Measurements from ENCODE around the gene METTL15.
A peak's percentile ranks its signal among the peaks of the same experiment; 100 is the strongest.
"Not testable (repeated sequence)": the region's sequence is repeated elsewhere in the genome, so short reads cannot be mapped to it uniquely, and the experiment has no call there.

Gene METTL15

GRCh38 chr11:28107750-28108618, at the start of gene METTL15, which contains the start of gene KIF18A:
TSS of gene METTL15 (plus strand) at chr11:28108388. CDS start at chr11:28113335, 4,947 bp downstream.
TSS of gene KIF18A (minus strand) at chr11:28108156. CDS start at chr11:28097947, 10,209 bp downstream.
- peak; percentile 99 for DNase-seq (ENCODE audit: low spot score)

GRCh38 chr11:28071305-28071704, 36.9 kb upstream of the METTL15 start:
- DNase-seq (ENCODE audit: low spot score), result no peak

GRCh38 chr11:28072321-28072720, 35.9 kb upstream of the METTL15 start:
- no peak for DNase-seq (ENCODE audit: low spot score)

- DNase-seq (ENCODE audit: low spot score), result no peak
Observed at GRCh38 chr11:28077521-28077920, 30.7 kb upstream of the METTL15 start.

GRCh38 chr11:28083118-28083517, 25.1 kb upstream of the METTL15 start:
- DNase-seq (ENCODE audit: low spot score), result no peak

GRCh38 chr11:28086569-28086968, 21.6 kb upstream of the METTL15 start:
- no peak for DNase-seq (ENCODE audit: low spot score)

GRCh38 chr11:28087192-28087591, 21.0 kb upstream of the METTL15 start:
- DNase-seq (ENCODE audit: low spot score), result not testable (repeated sequence)

- DNase-seq (ENCODE audit: low spot score), result not testable (repeated sequence)
Observed at GRCh38 chr11:28087693-28088092, 20.5 kb upstream of the METTL15 start.

GRCh38 chr11:28089378-28089777, 18.8 kb upstream of the METTL15 start:
- DNase-seq (ENCODE audit: low spot score), result no peak

GRCh38 chr11:28090052-28090749, 18.0 kb upstream of the METTL15 start:
- no peak for DNase-seq (ENCODE audit: low spot score)

- no peak for DNase-seq (ENCODE audit: low spot score)
Observed at GRCh38 chr11:28092786-28093185, 15.4 kb upstream of the METTL15 start.

- DNase-seq (ENCODE audit: low spot score), result no peak
Observed at GRCh38 chr11:28098257-28098656, 9.9 kb upstream of the METTL15 start.

- DNase-seq (ENCODE audit: low spot score), result no peak
Observed at GRCh38 chr11:28099715-28100114, 8.5 kb upstream of the METTL15 start.

GRCh38 chr11:28100665-28101064, 7.5 kb upstream of the METTL15 start:
- DNase-seq (ENCODE audit: low spot score), result no peak

- not testable (repeated sequence) for DNase-seq (ENCODE audit: low spot score)
Observed at GRCh38 chr11:28102300-28102699, 5.9 kb upstream of the METTL15 start.

GRCh38 chr11:28104425-28104824, 3.8 kb upstream of the METTL15 start:
- DNase-seq (ENCODE audit: low spot score), result no peak

GRCh38 chr11:28104984-28105383, 3.2 kb upstream of the METTL15 start:
- DNase-seq (ENCODE audit: low spot score), result no peak

GRCh38 chr11:28105869-28106268, 2.3 kb upstream of the METTL15 start:
- DNase-seq (ENCODE audit: low spot score), result peak; percentile 14

GRCh38 chr11:28106353-28107043, 1.7 kb upstream of the METTL15 start:
- DNase-seq (ENCODE audit: low spot score), result peak; percentile 6

GRCh38 chr11:28107191-28107749, 918 bp upstream of the METTL15 start:
- DNase-seq (ENCODE audit: low spot score), result peak; percentile 60

GRCh38 chr11:28108958-28109357, 770 bp downstream of the METTL15 start:
- peak; percentile 13 for DNase-seq (ENCODE audit: low spot score)
